ENCODE measurements around the gene JPH2. TPM values are rescaled to one million over a fixed set of nuclear protein-coding genes. Genes with fewer than 3 reads are reported as not detected.

JPH2 gene
- total RNA-seq, 4 donors from 2014 or later, result 0.17 to 8.7 (median 4.0) TPM

GRCh38 chr20:44219170-44219730 is 32.3 kb upstream of the JPH2 start:
- TF ChIP-seq CTCF (IDR thresholded peaks at IDR 0.05; ENCODE audit: low read depth), result no peak

- TF ChIP-seq CTCF (IDR thresholded peaks at IDR 0.05; ENCODE audit: low read depth), result no peak
These were observed 31.5 kb upstream of the JPH2 start for GRCh38 chr20:44218446-44218845.

- no peak for TF ChIP-seq CTCF (IDR thresholded peaks at IDR 0.05; ENCODE audit: low read depth)
These were observed 30.5 kb upstream of the JPH2 start for GRCh38 chr20:44217342-44218092.

- no peak for TF ChIP-seq CTCF (IDR thresholded peaks at IDR 0.05; ENCODE audit: low read depth)
These were observed 28.1 kb upstream of the JPH2 start for GRCh38 chr20:44215125-44215524.

- TF ChIP-seq CTCF (IDR thresholded peaks at IDR 0.05; ENCODE audit: low read depth), result no peak
These were observed 25.8 kb upstream of the JPH2 start for GRCh38 chr20:44212792-44213191.

- no peak for TF ChIP-seq CTCF (IDR thresholded peaks at IDR 0.05; ENCODE audit: low read depth)
These were observed 24.4 kb upstream of the JPH2 start for GRCh38 chr20:44211177-44212039.

Measured in subcutaneous adipose tissue (tissue), 4 donors.